Heart right ventricle (tissue), 16 donors: Measurements from ENCODE around the gene DDX39B. TPM values are rescaled to one million over a fixed set of nuclear protein-coding genes. Genes with fewer than 3 reads are reported as not detected.

Experiments
- ATAC-seq, 8 donors: fragments of 200-7000 bp; cut with Tn5 transposase; one replicate each; pipeline ENCODE4 v1.9.1; 2020; ENCODE audit warnings: mild to moderate bottlenecking in 8 of 8, moderate library complexity in 8 of 8, moderate number of reproducible peaks in 1 of 8
- DNase-seq, 2 donors: peaks; one replicate each; pipeline ENCODE4 v3.0.0-alpha.2; 2020
- H3K27ac ChIP-seq, 10 donors: fragments of 200-600 bp; sonication (generic) in 2 of 10; one replicate each; pipeline versions ENCODE4 v1.5.0 to v1.8.0; 2020 to 2022; ENCODE audit warnings: mild to moderate bottlenecking in 3 of 10
- H3K27me3 ChIP-seq, 7 donors: fragments of 200-600 bp; one replicate each; pipeline ENCODE4 v1.8.0; 2021 to 2022; ENCODE audit warnings: mild to moderate bottlenecking in 2 of 7
- H3K36me3 ChIP-seq, 9 donors: fragments of 200-600 bp; sonication (generic) in 1 of 9; one replicate each; pipeline versions ENCODE4 v1.5.0 to v1.8.0; 2020 to 2022; ENCODE audit warnings: mild to moderate bottlenecking in 2 of 9
- H3K4me1 ChIP-seq, 9 donors: fragments of 200-600 bp; sonication (generic) in 1 of 9; one replicate each; pipeline versions ENCODE4 v1.5.0 to v1.8.0; 2020 to 2022; ENCODE audit warnings: mild to moderate bottlenecking in 4 of 9
- H3K4me3 ChIP-seq, 10 donors: fragments of 200-600 bp; sonication (generic) in 2 of 10; one replicate each; pipeline versions ENCODE4 v1.5.0 to v1.8.0; 2020 to 2022; ENCODE audit warnings: mild to moderate bottlenecking in 7 of 10, moderate library complexity in 2 of 10
- H3K9me3 ChIP-seq, 11 donors: fragments of 200-600 bp in 10 of 11; sonication (generic) in 2 of 11; one replicate each; pipeline versions ENCODE4 v1.5.0 to v1.8.0; 2013 to 2022; ENCODE audit warnings: mild to moderate bottlenecking in 2 of 11, control low read depth in 1 of 11, moderate library complexity in 1 of 11
- WGBS, 2 donors: extraction: QIAGEN DNeasy Blood & Tissue Kit; methylation state at CpG; one replicate each; pipeline ENCODE4 v1.1.7; 2013; ENCODE audit warnings: inconsistent platforms in 1 of 2; 5-methylcytosine and 5-hydroxymethylcytosine counted together
- intact Hi-C, 10 donors: fragments of 100-400 bp; cut with DNase I; formaldehyde crosslinking; loops; one replicate each; pipeline versions ENCODE4 v1.11.1 to v1.14.2; 2022
- polyA plus RNA-seq, 2 donors: library from polyadenylated mRNA; stranded (reverse); fragments of 200-250 nt; gene quantifications; one replicate each; pipeline ENCODE4 v1.2.3, GENCODE V29; 2013
- total RNA-seq, 10 donors: library from RNA; stranded (reverse); fragmentation: NEBNext Ultra II Directional in 3 of 10; extraction: Animal tissue kit (Norgen Biotek cat#: 25700) in 3 of 10; gene quantifications; one replicate each; pipeline versions ENCODE4 v1.2.1 to v1.2.4, GENCODE V29; 2021 to 2023
- TF ChIP-seq, protein P1 (sequence below), 9 donors: fragments of 200-600 bp; sonication (generic) in 2 of 9; IDR thresholded peaks; one replicate each; pipeline versions ENCODE4 v1.5.0 to v1.8.0; 2021 to 2022; ENCODE audit warnings: antibody characterized with exemption in 9 of 9, mild to moderate bottlenecking in 5 of 9, moderate library complexity in 1 of 9
- donor health status: Arrhythmogenic right ventricular cardiomyopathy.
- donor health status: ischemic (EF 13 %, LVEDD 7.1; RV severe dilation, severe dysfunction).
- donor health status: healthy with polysubstance abuse.
- donor health status: DM: no; HTN: yes; CAD: no.
- donor health status: DM: no; HTN: no; CAD: no.
- donor health status: ischemic (EF 25% LVEDD 6.9; RV normal size, moderate dysfunction).
- donor health status: ischemic (EF 25% LVEDD 5.7; RV mildly dilated, moderate dysfunction).
- donor health status: healthy.
- donor health status: DM: yes; HTN: yes; CAD: no.
- donor health status: Ischemic cardiomyopathy.
- donor health status: ischemic (EF 35%, LVEDD 5.7; RV mildly dilated, moderate dysfunction).
- donor health status: nonischemic (EF 11% LVEDD 7.7; RV severe dilation, severe dysfunction).
- donor health status: DM: yes; HTN: yes; CAD: no.
- donor health status: PGD.
- donor health status: ischemic (EF 29% LVEDD 5.4; RV normal size, mild dysfunction).
- donor health status: nonischemic (EF 23%, LVEDD 6.1; RV moderate dilation, normal function).

Gene DDX39B
- total and polyA plus RNA-seq, 12 donors, result 154 to 422 (median 172) TPM

GRCh38 chr6:31528821-31529328 is 12.9 kb downstream of the DDX39B start, which contains the start of gene MCCD1:
TSS of gene MCCD1 (plus strand) at chr6:31528962. CDS start at chr6:31529015, 53 bp downstream.
- ATAC-seq, result peak in 4 of 8 donors; percentile 15 to 48 (median 36)
- Histone ChIP-seq H3K4me1 (peaks cover 0 to 23% (median 3%) of the 10 kb centered on the region in 9 donors), H3K27ac (no peak within 1 kb of the TSS), H3K36me3 (peaks cover 0 to 46% (median 36%) of the 10 kb centered on the region in 9 donors), H3K9me3 (no peaks in the 10 kb centered on the region), H3K27me3 (no peaks in the 10 kb centered on the region), H3K4me3 (no peak within 1 kb of the TSS)
- 61 to 68% methylated on average over 7 of the region's 7 CpGs for WGBS, 2 donors
- TF ChIP-seq, protein P1, sequence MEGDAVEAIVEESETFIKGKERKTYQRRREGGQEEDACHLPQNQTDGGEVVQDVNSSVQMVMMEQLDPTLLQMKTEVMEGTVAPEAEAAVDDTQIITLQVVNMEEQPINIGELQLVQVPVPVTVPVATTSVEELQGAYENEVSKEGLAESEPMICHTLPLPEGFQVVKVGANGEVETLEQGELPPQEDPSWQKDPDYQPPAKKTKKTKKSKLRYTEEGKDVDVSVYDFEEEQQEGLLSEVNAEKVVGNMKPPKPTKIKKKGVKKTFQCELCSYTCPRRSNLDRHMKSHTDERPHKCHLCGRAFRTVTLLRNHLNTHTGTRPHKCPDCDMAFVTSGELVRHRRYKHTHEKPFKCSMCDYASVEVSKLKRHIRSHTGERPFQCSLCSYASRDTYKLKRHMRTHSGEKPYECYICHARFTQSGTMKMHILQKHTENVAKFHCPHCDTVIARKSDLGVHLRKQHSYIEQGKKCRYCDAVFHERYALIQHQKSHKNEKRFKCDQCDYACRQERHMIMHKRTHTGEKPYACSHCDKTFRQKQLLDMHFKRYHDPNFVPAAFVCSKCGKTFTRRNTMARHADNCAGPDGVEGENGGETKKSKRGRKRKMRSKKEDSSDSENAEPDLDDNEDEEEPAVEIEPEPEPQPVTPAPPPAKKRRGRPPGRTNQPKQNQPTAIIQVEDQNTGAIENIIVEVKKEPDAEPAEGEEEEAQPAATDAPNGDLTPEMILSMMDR (IDR thresholded peaks at IDR 0.05), result no peak
- DNase-seq, result no peak
- intact Hi-C loops, result no loop called here

DNA sequence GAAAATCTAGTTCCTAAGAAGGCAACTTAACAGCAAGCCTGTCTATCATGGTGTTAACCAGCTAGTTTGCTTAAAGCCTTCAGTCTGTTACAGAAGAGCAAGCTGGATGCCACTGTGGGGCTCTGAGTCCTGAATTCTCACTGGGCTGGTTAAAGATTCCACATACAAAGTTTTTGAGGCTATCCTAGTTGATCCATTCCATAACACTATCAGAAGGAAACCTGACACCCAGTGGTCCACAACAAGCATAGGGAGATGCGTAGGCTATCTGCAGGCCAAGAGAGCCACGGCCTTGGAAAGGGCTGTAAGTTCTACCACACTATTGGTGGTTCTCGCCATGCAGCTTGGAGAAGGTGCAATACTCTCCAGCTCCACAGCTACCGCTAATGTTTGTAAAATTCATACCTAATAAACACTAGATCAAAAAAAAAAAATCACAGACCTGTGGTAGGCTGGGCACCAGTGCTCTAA is 13.5 kb downstream of the DDX39B start:
- DNase-seq (no peak), ATAC-seq (no peak)
- H3K4me3 ChIP-seq, result no peak overlapping the region
- 88 to 89% methylated on average over 4 of the region's 4 CpGs for WGBS, 2 donors
- peaks cover 0 to 23% (median 3%) of the 10 kb centered on the region in 9 donors for H3K4me1 ChIP-seq
- peaks cover 0 to 41% (median 31%) of the 10 kb centered on the region in 9 donors for H3K36me3 ChIP-seq
- TF ChIP-seq, protein P1 (IDR thresholded peaks at IDR 0.05), result no peak
- intact Hi-C loops, result no loop called here
- no peaks in the 10 kb centered on the region for H3K9me3 ChIP-seq
- no peaks in the 10 kb centered on the region for H3K27me3 ChIP-seq
- H3K27ac ChIP-seq, result no peak overlapping the region

- no peak for DNase-seq
- WGBS, 2 donors, result 62 to 64% methylated on average over 4 of the region's 4 CpGs
- ATAC-seq, result peak in 5 of 8 donors; percentile 20 to 62 (median 39)
- Histone ChIP-seq H3K27ac (peak overlapping the region in 1 of 10 donors; percentile 46), H3K9me3 (no peaks in the 10 kb centered on the region), H3K27me3 (no peaks in the 10 kb centered on the region), H3K4me3 (no peak overlapping the region), H3K4me1 (peaks cover 0 to 12% (median 0%) of the 10 kb centered on the region in 9 donors), H3K36me3 (peaks cover 0 to 18% (median 17%) of the 10 kb centered on the region in 9 donors)
- TF ChIP-seq, protein P1 (IDR thresholded peaks at IDR 0.05), result no peak
- intact Hi-C loops, result no loop called here
These were observed 15.7 kb downstream of the DDX39B start for GRCh38 chr6:31525932-31526591.

DNA sequence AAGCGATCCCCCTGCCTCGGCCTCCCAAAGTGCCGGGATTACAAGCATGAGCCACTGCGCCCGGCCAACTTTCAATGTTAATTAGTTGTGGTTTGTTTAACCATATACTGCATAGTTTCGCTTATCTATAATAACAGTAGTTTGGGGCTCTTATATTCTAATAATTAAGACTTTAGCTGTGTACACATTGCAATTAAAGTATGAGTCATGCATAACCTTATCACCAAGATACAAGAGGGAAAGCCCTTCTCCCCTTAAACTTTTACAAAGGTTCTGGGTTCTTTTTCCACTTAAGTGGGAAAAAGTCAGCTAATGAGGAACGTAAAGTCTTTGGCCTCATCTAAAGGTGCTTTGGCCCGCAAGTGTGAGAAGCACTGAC is 16.3 kb downstream of the DDX39B start:
- Histone ChIP-seq H3K36me3 (peaks cover 0 to 13% (median 12%) of the 10 kb centered on the region in 9 donors), H3K27me3 (no peaks in the 10 kb centered on the region), H3K4me3 (no peak overlapping the region), H3K9me3 (no peaks in the 10 kb centered on the region), H3K4me1 (peaks cover 0 to 12% (median 0%) of the 10 kb centered on the region in 9 donors), H3K27ac (peak overlapping the region in 1 of 10 donors; percentile 46)
- ATAC-seq (no peak), DNase-seq (no peak)
- intact Hi-C loops, result no loop called here
- 74 to 76% methylated on average over 8 of the region's 8 CpGs for WGBS, 2 donors
- TF ChIP-seq, protein P1 (IDR thresholded peaks at IDR 0.05), result no peak
